GM18526 (cell line): Measurements from ENCODE around the gene UGGT1.

Source experiments
- POLR2A ChIP-seq: IDR thresholded peaks from 3 replicates; pipeline ENCODE4 v1.6.1; 2011; ENCODE audit not compliant: insufficient read length; ENCODE audit errors: extremely low read depth

Gene UGGT1

GRCh38 chr2:128228894-128229293 is 137.9 kb downstream of the UGGT1 start:
- TF ChIP-seq POLR2A = no peak

- no peak for TF ChIP-seq POLR2A
Measured at GRCh38 chr2:128232965-128233789, 142.2 kb downstream of the UGGT1 start.

GRCh38 chr2:128233790-128234395 is 142.9 kb downstream of the UGGT1 start:
- TF ChIP-seq POLR2A = no peak

- no peak for TF ChIP-seq POLR2A
Measured at GRCh38 chr2:128234613-128235012, 143.6 kb downstream of the UGGT1 start.

- no peak for TF ChIP-seq POLR2A
Measured at GRCh38 chr2:128235581-128235980, 144.6 kb downstream of the UGGT1 start.

- no peak for TF ChIP-seq POLR2A
Measured at GRCh38 chr2:128236491-128237035, 145.6 kb downstream of the UGGT1 start.

- TF ChIP-seq POLR2A = no peak
Measured at GRCh38 chr2:128237081-128237534, 146.1 kb downstream of the UGGT1 start.

- TF ChIP-seq POLR2A = no peak
Measured at GRCh38 chr2:128237911-128238697, 147.1 kb downstream of the UGGT1 start.

GRCh38 chr2:128241896-128242295 is 150.9 kb downstream of the UGGT1 start:
- TF ChIP-seq POLR2A = no peak
